Limb (tissue), 2 donors: ENCODE data around the gene TMED5.
"Not testable (repeated sequence)": the region's sequence is repeated elsewhere in the genome, so short reads cannot be mapped to it uniquely, and the experiment has no call there.

Source experiments
- DNase-seq, 2 donors: peaks; one replicate each; pipeline ENCODE4 v3.0.0-alpha.2; 2016; ENCODE audit errors: extremely low spot score in 2 of 2

TMED5 gene

GRCh38 chr1:93172778-93173177 is 7.4 kb downstream of the TMED5 start:
- DNase-seq, result no peak

DNA sequence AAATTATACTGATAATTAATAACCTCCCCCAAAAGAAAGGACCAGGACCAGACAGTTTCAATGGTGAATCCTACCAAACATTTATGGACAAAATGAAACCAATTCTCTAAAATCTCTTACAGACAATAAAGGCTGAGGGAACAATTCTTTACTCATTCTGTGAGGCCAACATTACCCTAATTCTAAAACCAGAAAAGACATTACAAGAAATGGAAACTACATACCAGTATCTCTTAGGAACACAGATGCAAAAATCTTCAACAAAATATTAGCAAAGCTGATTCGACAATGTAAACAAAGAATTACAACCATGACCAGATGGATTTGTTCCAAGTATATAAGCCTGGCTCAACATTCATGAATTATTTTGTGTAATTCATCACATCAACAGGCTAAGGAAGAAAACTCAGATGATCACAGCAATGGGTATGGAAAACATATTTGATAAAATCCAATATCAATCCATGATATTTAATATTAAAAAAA is 8.6 kb downstream of the TMED5 start:
- no peak for DNase-seq

- not testable (repeated sequence) for DNase-seq
Measured at GRCh38 chr1:93170141-93170678, 10.0 kb downstream of the TMED5 start.

GRCh38 chr1:93167006-93167405 is 13.2 kb downstream of the TMED5 start:
- no peak for DNase-seq

DNA sequence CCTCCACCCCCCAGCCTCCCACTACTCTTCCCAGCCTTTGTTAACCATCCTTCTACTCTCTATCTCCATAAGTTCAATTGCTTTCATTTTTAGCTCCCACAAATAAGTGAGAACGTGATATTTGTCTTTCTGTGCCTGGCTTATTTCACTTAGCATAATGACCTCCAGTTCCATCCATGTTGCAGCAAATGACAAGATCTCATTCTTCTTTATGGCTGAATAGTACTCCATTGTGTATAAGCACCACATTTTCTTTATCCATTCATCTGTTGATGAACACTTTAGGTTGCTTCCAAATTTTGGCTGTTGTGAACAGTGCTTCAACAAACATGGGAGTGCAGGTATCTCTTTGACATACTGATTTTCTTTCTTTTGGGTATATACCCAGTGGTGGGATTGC is 14.3 kb downstream of the TMED5 start:
- DNase-seq, result not testable (repeated sequence)

- no peak for DNase-seq
Measured at GRCh38 chr1:93164816-93165215, 15.4 kb downstream of the TMED5 start.

DNA sequence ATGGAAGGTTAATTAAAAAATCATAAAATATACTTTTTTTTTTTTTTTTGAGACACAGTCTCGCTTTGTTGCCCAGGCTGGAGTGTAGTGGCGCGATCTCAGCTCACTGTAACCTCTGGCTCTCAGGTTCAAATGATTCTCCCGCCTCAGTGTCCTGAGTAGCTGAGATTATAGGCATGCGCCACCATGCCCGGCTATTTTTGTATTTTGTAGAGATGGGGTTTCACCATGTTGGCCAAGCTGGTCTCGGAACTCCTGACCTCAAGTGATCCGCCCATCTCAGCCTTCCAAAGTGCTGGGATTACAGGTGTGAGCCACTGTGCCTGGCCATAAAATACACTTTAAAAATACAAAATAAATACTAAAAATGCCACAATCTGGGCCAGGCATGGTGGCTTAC is 16.9 kb downstream of the TMED5 start:
- DNase-seq, result not testable (repeated sequence)

DNA sequence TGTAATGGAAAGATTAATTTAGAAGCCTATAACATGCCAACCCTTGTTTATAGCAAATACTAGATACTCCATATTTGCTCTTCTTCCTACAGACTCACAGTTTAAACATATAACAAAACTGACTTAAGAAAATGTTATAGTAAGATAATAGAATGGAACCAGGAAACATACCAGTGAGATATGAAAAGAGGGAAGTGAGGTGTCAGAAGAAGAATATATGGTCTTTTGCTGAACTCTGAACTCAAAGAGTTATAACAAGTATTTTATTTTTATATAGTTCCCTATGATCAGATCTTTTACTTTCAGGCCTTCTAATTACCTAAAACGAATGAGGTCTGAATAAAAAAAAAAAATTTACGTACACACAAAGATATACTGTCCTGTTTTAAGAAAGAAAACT is 20.9 kb downstream of the TMED5 start:
- DNase-seq, result no peak

GRCh38 chr1:93155335-93155734 is 24.9 kb downstream of the TMED5 start:
- DNase-seq, result no peak

DNA sequence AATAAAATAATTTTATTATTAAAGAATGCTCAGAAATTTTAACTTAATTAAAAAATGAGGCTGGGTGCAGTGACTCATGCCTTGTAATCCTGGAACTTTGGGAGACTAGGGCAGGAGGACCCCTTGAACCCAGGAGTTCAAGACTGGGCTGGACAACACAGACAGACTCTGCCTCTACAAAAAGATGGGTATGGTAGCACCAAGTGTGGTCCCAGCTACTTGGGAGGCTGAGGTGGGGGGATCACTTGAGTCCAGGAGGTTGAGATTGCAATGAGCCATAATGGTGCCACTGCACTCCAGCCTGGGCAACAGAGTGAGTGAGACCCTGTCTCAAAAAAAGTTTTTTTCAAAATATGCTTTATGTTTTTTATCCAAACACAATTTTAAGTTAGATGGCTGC is 25.3 kb downstream of the TMED5 start:
- DNase-seq, result no peak

GRCh38 chr1:93152835-93153234 is 27.4 kb downstream of the TMED5 start:
- DNase-seq, result no peak

DNA sequence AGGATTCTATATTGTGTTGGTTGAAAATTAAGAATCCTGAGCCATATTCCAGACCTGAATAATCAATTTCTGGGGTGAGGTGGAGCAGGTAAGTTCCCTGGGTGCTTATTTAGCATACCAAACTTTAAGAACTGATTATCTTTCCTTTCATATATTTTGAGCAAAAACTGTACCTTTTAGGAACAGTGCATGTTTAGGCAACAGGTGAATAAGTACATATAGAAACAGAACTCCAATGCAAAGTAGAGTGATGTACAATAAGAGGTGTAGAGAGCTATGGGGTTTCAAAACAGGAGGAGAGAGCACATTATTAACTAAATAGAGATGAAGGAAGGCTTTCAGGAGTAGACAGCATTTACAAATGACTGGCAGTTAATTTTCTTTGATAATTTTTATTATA is 28.7 kb downstream of the TMED5 start:
- DNase-seq, result no peak

- DNase-seq, result no peak
Measured at GRCh38 chr1:93150729-93151128, 29.5 kb downstream of the TMED5 start.

DNA sequence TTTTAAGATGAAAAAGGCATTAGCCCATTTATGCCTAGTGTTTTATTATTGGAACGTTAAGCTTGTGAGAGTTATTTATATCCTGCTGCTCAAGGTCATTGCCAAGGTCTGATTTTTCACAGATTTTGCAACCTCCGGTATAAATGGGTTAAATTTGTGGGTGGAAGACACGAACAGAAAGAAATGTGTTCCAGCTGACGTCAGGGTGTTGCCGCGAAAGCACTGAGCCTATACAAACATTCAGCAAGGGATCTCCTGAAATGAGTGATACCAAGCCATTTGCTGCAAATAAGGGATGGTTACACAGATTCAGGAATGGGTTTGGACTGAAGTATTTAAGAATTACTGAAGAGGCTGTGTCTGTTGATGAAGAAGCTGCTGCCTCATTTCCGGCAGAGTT is 32.2 kb downstream of the TMED5 start:
- no peak for DNase-seq

DNA sequence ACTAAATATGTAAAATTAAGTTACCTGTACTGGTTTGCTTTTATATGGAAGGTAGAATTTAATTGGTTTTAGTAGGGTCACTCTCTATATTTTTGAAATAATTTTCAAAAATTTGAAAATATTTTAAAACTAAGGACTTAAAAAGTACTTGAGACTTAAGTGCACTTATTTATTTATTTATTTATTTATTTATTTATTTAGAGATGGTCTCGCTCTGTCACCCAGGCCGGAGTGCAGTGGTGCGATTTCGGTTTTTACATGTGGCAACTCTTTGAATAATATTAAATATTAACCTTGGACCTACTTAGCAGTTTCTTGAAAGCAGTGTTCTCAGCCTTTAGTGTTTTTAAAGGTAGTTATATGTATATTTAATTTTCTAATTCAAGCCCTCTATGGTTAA is 36.4 kb downstream of the TMED5 start:
- DNase-seq, result no peak

GRCh38 chr1:93143136-93143535 is 37.1 kb downstream of the TMED5 start:
- no peak for DNase-seq

GRCh38 chr1:93142161-93142560 is 38.1 kb downstream of the TMED5 start:
- no peak for DNase-seq

DNA sequence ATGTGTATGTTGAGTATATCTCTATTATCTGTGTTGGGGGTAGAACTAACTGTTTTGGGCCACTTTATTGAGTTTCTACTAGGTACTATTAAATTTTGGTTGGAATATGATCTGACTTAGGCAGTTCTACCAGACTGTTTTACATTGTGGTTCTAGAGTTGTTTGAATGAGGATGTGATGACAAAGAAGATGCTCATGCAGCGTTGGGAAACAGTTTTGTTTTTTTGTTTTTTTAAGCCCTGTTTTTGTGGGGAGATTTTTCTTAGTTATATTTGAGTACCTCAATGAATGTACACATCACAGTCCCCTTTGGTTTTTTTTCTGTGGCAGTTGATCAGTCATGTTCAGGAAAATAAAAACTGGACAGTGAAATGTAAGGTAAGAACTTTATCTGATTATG is 40.1 kb downstream of the TMED5 start:
- no peak for DNase-seq

- no peak for DNase-seq
Measured at GRCh38 chr1:93137604-93138292, 42.5 kb downstream of the TMED5 start.

GRCh38 chr1:93136445-93136844 is 43.8 kb downstream of the TMED5 start:
- DNase-seq, result no peak

DNA sequence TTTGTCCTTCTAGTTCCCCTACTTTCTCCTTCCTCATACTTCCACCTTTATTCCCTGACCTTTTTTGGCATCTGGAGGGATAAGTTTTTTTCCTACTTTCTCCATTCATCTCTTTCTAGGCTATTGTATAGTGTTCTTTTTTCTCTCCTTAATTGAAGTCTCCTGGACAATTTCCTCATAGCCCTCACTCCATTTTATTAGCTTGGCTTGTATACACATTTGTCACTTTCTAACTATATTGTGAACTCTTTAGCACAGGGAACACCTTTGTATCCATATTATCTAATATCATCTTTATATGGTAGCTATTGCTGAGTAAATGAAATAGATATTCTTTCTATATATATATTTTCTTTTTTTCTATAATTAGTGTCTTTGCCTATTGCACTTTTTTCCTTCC is 47.6 kb downstream of the TMED5 start:
- DNase-seq, result no peak

DNA sequence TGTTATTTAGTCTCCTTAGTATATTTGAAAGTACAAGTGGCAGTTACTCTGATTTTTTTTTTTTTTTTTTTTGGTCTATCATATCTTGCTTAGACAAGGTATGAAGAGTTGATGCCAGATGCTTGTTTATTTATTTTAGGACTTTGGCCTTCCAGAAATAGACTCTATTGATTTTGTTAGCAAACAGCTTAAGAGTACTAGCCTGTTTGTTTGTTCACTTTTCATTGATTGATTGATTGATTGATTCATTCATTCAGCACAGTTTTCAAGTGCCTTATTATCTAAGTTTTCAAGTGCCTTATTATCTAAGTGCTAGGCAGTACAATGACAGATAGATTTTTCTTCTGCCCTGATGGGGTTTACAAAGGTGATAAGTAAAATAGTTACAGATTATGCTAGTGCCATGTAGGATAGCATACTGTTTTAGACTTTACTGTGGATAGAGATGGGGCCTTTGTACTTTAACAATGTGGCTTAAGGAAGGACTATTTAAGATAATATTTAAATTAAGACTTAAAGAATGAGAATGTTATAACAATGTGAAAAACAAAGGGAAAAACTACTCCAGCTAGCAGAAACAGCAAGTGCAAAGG is 50.6 kb downstream of the TMED5 start:
- no peak for DNase-seq
